T-helper 17 cell (primary cell): ENCODE measurements around the gene LINC01488. TPM values are rescaled to one million over a fixed set of nuclear protein-coding genes. Genes with fewer than 3 reads are reported as not detected.

Experiments
- ATAC-seq: fragments of 150-1000 bp; cut with Tn5 transposase; 2 replicates; pipeline ENCODE4 v1.10.0; 2021; ENCODE audit warnings: mild to moderate bottlenecking, moderate library complexity
- DNase-seq, 3 donors: peaks; one replicate each; pipeline versions ENCODE4 v3.0.0 to v3.0.0-alpha.2; 2020 to 2021
- H3K9me3 ChIP-seq: one replicate; pipeline ENCODE4 v1.7.0; 2013; ENCODE audit warnings: low read length, mild to moderate bottlenecking; ENCODE audit not compliant: control insufficient read depth, poor library complexity, severe bottlenecking
- H3K27ac Mint-ChIP-seq: one replicate; pipeline ENCODE4 v1.8.0; 2022; ENCODE audit warnings: mild to moderate bottlenecking, moderate library complexity, mixed read lengths
- H3K27me3 Mint-ChIP-seq: one replicate; pipeline ENCODE4 v1.8.0; 2022; ENCODE audit warnings: mixed read lengths
- H3K36me3 Mint-ChIP-seq: one replicate; pipeline ENCODE4 v1.8.0; 2022; ENCODE audit warnings: low read depth, mixed read lengths
- H3K4me1 Mint-ChIP-seq: one replicate; pipeline ENCODE4 v1.8.0; 2022; ENCODE audit warnings: mild to moderate bottlenecking, mixed read lengths
- H3K4me3 Mint-ChIP-seq: one replicate; pipeline ENCODE4 v1.8.0; 2022; ENCODE audit warnings: mild to moderate bottlenecking, moderate library complexity, mixed read lengths
- total RNA-seq, 4 donors: library from RNA in 2 of 4; stranded (reverse) in 2 of 4; gene quantifications; one replicate each; pipeline ENCODE4 v1.2.3 and lab custom pipeline; 2022 to 2026

Gene LINC01488
- total RNA-seq, 2 donors from 2014 or later, result not detected

GRCh38 chr11:69484427-69485259, 3.2 kb downstream of the LINC01488 start:
- Mint-ChIP-seq H3K4me3 (no peak overlapping the region), H3K27ac (no peak overlapping the region), H3K36me3 (no peaks in the 10 kb centered on the region), H3K27me3 (peaks cover 2% of the 10 kb centered on the region), H3K4me1 (no peaks in the 10 kb centered on the region)
- H3K9me3 ChIP-seq, result no peaks in the 10 kb centered on the region
- DNase-seq (no peak), ATAC-seq (no peak)

- Mint-ChIP-seq H3K27ac (no peak overlapping the region), H3K36me3 (no peaks in the 10 kb centered on the region), H3K27me3 (no peaks in the 10 kb centered on the region), H3K4me3 (no peak overlapping the region), H3K4me1 (no peaks in the 10 kb centered on the region)
- no peak for DNase-seq
- no peaks in the 10 kb centered on the region for H3K9me3 ChIP-seq
- ATAC-seq, result no peak
Observed at GRCh38 chr11:69485337-69486041, 4.0 kb downstream of the LINC01488 start.

GRCh38 chr11:69486056-69486772, 4.8 kb downstream of the LINC01488 start:
- Mint-ChIP-seq H3K27me3 (no peaks in the 10 kb centered on the region), H3K36me3 (no peaks in the 10 kb centered on the region), H3K4me1 (no peaks in the 10 kb centered on the region), H3K27ac (no peak overlapping the region), H3K4me3 (no peak overlapping the region)
- H3K9me3 ChIP-seq, result no peaks in the 10 kb centered on the region
- ATAC-seq (no peak), DNase-seq (no peak)

- Mint-ChIP-seq H3K27me3 (peaks cover 6% of the 10 kb centered on the region), H3K27ac (no peak overlapping the region), H3K4me1 (no peaks in the 10 kb centered on the region), H3K4me3 (no peak overlapping the region), H3K36me3 (no peaks in the 10 kb centered on the region)
- DNase-seq, result no peak
- no peaks in the 10 kb centered on the region for H3K9me3 ChIP-seq
- ATAC-seq, result no peak
Observed at GRCh38 chr11:69486773-69487291, 5.4 kb downstream of the LINC01488 start.

GRCh38 chr11:69487391-69487790, 5.9 kb downstream of the LINC01488 start:
- H3K9me3 ChIP-seq, result no peaks in the 10 kb centered on the region
- no peak overlapping the region for H3K4me3 Mint-ChIP-seq
- ATAC-seq, result no peak
- H3K36me3 Mint-ChIP-seq, result no peaks in the 10 kb centered on the region
- H3K4me1 Mint-ChIP-seq, result no peaks in the 10 kb centered on the region
- no peak for DNase-seq
- peaks cover 11% of the 10 kb centered on the region for H3K27me3 Mint-ChIP-seq
- no peak overlapping the region for H3K27ac Mint-ChIP-seq

- H3K9me3 ChIP-seq, result no peaks in the 10 kb centered on the region
- peaks cover 14% of the 10 kb centered on the region for H3K27me3 Mint-ChIP-seq
- no peaks in the 10 kb centered on the region for H3K4me1 Mint-ChIP-seq
- DNase-seq (no peak), ATAC-seq (no peak)
- H3K4me3 Mint-ChIP-seq, result no peak overlapping the region
- no peaks in the 10 kb centered on the region for H3K36me3 Mint-ChIP-seq
- no peak overlapping the region for H3K27ac Mint-ChIP-seq
Observed at GRCh38 chr11:69487849-69488542, 6.5 kb downstream of the LINC01488 start.

GRCh38 chr11:69488543-69488940, 7.1 kb downstream of the LINC01488 start:
- Mint-ChIP-seq H3K27me3 (peaks cover 16% of the 10 kb centered on the region), H3K27ac (no peak overlapping the region), H3K4me3 (no peak overlapping the region), H3K4me1 (no peaks in the 10 kb centered on the region), H3K36me3 (no peaks in the 10 kb centered on the region)
- H3K9me3 ChIP-seq, result no peaks in the 10 kb centered on the region
- ATAC-seq (no peak), DNase-seq (no peak)

GRCh38 chr11:69489031-69489745, 7.7 kb downstream of the LINC01488 start:
- no peak overlapping the region for H3K27ac Mint-ChIP-seq
- no peaks in the 10 kb centered on the region for H3K9me3 ChIP-seq
- H3K36me3 Mint-ChIP-seq, result no peaks in the 10 kb centered on the region
- peaks cover 22% of the 10 kb centered on the region for H3K27me3 Mint-ChIP-seq
- DNase-seq, result no peak
- H3K4me1 Mint-ChIP-seq, result no peaks in the 10 kb centered on the region
- no peak overlapping the region for H3K4me3 Mint-ChIP-seq
- no peak for ATAC-seq

GRCh38 chr11:69489746-69490365, 8.4 kb downstream of the LINC01488 start:
- Mint-ChIP-seq H3K4me3 (no peak overlapping the region), H3K27ac (no peak overlapping the region), H3K36me3 (no peaks in the 10 kb centered on the region), H3K27me3 (peaks cover 29% of the 10 kb centered on the region), H3K4me1 (no peaks in the 10 kb centered on the region)
- ATAC-seq (no peak), DNase-seq (no peak)
- no peaks in the 10 kb centered on the region for H3K9me3 ChIP-seq

GRCh38 chr11:69490516-69490915, 9.1 kb downstream of the LINC01488 start:
- Mint-ChIP-seq H3K4me3 (no peak overlapping the region), H3K27ac (no peak overlapping the region), H3K27me3 (peaks cover 34% of the 10 kb centered on the region), H3K4me1 (no peaks in the 10 kb centered on the region), H3K36me3 (no peaks in the 10 kb centered on the region)
- no peaks in the 10 kb centered on the region for H3K9me3 ChIP-seq
- ATAC-seq (no peak), DNase-seq (no peak)

GRCh38 chr11:69491071-69492031, 9.9 kb downstream of the LINC01488 start:
- Mint-ChIP-seq H3K27ac (no peak overlapping the region), H3K4me1 (no peaks in the 10 kb centered on the region), H3K36me3 (no peaks in the 10 kb centered on the region), H3K27me3 (peaks cover 34% of the 10 kb centered on the region), H3K4me3 (no peak overlapping the region)
- DNase-seq, result no peak
- no peaks in the 10 kb centered on the region for H3K9me3 ChIP-seq
- no peak for ATAC-seq
